ENCODE results near the gene PIM1.

The PIM1 gene

GRCh38 chr6:37205997-37206340 lies 36.0 kb downstream of the PIM1 start:
- H3K36me3 ChIP-seq: no peaks in the 10 kb centered on the region

GRCh38 chr6:37206622-37207021 lies 36.7 kb downstream of the PIM1 start:
- Histone ChIP-seq H3K27me3 (ENCODE audit: insufficient read depth, low read depth, severe bottlenecking) (no peaks in the 10 kb centered on the region), H3K27ac (no peak overlapping the region)

More at GRCh38 chr6:37205997-37206340, 36.0 kb downstream of the PIM1 start:
- Histone ChIP-seq H3K9me3 (ENCODE audit: severe bottlenecking) (no peaks in the 10 kb centered on the region), H3K4me3 (ENCODE audit: low read depth, low read length) (no peak overlapping the region), H3K27ac (no peak overlapping the region), H3K27me3 (ENCODE audit: insufficient read depth, low read depth, severe bottlenecking) (no peaks in the 10 kb centered on the region)
- DNase-seq: no peak
- TF ChIP-seq CTCF (IDR thresholded peaks at IDR 0.05; ENCODE audit: low read depth, low read length): no peak

GRCh38 chr6:37207903-37208456 lies 38.0 kb downstream of the PIM1 start:
- Histone ChIP-seq H3K9me3 (ENCODE audit: severe bottlenecking) (no peaks in the 10 kb centered on the region), H3K4me3 (ENCODE audit: low read depth, low read length) (no peak overlapping the region), H3K36me3 (no peaks in the 10 kb centered on the region), H3K27ac (no peak overlapping the region), H3K27me3 (ENCODE audit: insufficient read depth, low read depth, severe bottlenecking) (no peaks in the 10 kb centered on the region)
- peak; percentile 95 for TF ChIP-seq CTCF (IDR thresholded peaks at IDR 0.05; ENCODE audit: low read depth, low read length)
- DNase-seq: peak; percentile 96

More at GRCh38 chr6:37206622-37207021, 36.7 kb downstream of the PIM1 start:
- H3K36me3 ChIP-seq: no peaks in the 10 kb centered on the region
- no peak for DNase-seq
- no peaks in the 10 kb centered on the region for H3K9me3 ChIP-seq (ENCODE audit: severe bottlenecking)
- TF ChIP-seq CTCF (IDR thresholded peaks at IDR 0.05; ENCODE audit: low read depth, low read length): no peak
- no peak overlapping the region for H3K4me3 ChIP-seq (ENCODE audit: low read depth, low read length)

- H3K9me3 ChIP-seq (ENCODE audit: severe bottlenecking): no peaks in the 10 kb centered on the region
- DNase-seq: no peak
- no peaks in the 10 kb centered on the region for H3K36me3 ChIP-seq
- H3K27me3 ChIP-seq (ENCODE audit: insufficient read depth, low read depth, severe bottlenecking): no peaks in the 10 kb centered on the region
- TF ChIP-seq CTCF (IDR thresholded peaks at IDR 0.05; ENCODE audit: low read depth, low read length): no peak
- H3K4me3 ChIP-seq (ENCODE audit: low read depth, low read length): no peak overlapping the region
- no peak overlapping the region for H3K27ac ChIP-seq
Observed at GRCh38 chr6:37208793-37209192, 38.8 kb downstream of the PIM1 start.

GRCh38 chr6:37209461-37210205 lies 39.7 kb downstream of the PIM1 start:
- no peak overlapping the region for H3K4me3 ChIP-seq (ENCODE audit: low read depth, low read length)
- DNase-seq: no peak

More at GRCh38 chr6:37209461-37210205, 39.7 kb downstream of the PIM1 start:
- no peak overlapping the region for H3K27ac ChIP-seq
- no peaks in the 10 kb centered on the region for H3K9me3 ChIP-seq (ENCODE audit: severe bottlenecking)
- H3K36me3 ChIP-seq: no peaks in the 10 kb centered on the region
- no peak for TF ChIP-seq CTCF (IDR thresholded peaks at IDR 0.05; ENCODE audit: low read depth, low read length)
- no peaks in the 10 kb centered on the region for H3K27me3 ChIP-seq (ENCODE audit: insufficient read depth, low read depth, severe bottlenecking)

All from WERI-Rb-1 (cell line).